Activated naive CD8-positive, alpha-beta T cell treated with anti-CD3 and anti-CD28 coated beads, Interleukin-2, amount 50 U/mL, for 16 hours (primary cell): ENCODE data around the gene CTTNBP2NL.
A peak's percentile ranks its signal among the peaks of the same experiment; 100 is the strongest.
"Not testable (repeated sequence)": the region's sequence is repeated elsewhere in the genome, so short reads cannot be mapped to it uniquely, and the experiment has no call there.

Source experiments
- DNase-seq: peaks from one replicate; pipeline ENCODE4 v3.0.0-alpha.2; 2020; ENCODE audit warnings: low read depth, low spot score

Gene CTTNBP2NL

DNA sequence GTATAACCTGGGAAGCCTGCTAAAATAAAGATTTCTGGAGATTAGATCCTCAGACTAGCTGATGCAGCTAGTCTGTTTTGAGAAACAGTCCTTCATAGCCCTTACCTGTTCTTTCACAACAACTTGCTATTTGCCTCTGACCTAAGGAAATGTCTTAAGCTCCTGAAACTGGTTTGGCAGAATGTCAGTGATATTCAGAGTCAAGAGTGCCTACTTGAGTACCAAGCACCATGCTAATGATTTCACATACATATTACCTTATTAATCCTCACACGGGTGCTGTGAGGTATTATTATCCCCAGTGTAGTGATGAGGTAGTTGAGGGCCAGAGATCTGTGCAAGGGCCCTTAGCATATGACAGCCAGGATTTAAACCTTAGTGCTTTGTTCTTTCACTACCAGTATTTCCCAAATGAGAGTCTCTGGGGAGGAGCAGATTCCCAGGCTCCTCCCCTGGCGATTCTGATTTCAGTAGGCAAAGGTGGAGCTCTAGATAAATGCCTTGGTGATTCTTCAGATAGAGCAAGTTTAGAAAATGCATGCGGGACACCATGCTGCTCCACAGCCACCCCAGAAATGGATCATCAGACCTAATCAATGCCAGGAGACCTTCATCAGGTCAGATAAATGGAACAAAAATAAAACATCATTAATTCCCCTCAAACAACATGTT lies 65.3 kb downstream of the CTTNBP2NL start:
- no peak for DNase-seq

DNA sequence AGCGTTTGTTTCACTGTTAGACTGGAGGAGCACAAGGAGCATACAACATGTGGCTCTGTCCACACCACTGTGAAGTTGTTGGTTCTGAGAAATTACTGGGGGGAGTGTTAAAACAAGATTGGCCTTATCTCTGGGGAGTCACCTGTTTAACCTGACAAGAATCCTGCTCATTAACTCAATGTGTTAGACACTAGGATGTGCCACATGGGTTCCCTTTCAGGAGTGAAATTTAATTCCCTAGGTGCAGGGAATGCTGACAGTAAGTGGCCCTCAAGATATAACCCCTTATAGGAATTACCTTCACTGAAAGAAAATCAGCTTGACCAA lies 66.9 kb downstream of the CTTNBP2NL start:
- DNase-seq, result no peak

DNA sequence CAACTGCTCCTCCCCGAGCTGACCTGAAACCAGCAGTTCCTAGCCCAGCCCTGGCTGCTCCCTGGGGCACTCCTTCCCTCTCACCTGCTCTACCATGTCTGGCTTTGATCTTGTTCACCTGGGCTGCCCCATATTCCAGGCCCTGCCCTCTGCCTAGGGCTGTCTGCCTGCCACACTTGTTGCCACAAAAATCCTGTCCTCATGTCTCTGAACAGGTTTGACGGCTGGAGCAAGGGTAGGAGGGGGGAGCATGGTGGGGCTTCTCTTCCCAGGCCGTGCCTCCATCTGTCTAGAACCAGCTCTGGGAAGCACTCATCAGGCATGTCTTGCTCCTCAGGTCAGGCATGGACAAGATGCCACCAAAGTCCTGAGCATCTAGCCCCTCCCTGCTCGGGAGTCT lies 68.5 kb downstream of the CTTNBP2NL start:
- no peak for DNase-seq

DNA sequence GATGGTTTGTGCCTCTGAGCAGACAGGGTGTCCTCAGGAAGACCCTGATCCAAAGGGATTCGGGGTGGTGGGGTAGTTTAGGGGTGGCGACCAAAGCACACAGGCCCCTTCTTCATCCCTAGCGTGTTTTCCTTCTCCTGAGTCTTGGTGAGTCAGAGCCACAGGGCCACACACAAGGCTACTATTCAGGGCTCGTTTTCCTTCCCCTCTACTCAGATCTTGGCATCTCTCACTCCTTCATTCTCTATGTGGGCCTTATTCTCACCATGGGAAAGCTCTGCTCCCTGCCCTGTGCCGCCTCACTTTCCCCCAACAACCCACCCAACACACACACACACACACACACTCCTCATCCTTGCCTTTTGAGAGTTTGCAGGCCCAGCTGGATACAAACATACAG lies 69.1 kb downstream of the CTTNBP2NL start:
- DNase-seq, result no peak

DNA sequence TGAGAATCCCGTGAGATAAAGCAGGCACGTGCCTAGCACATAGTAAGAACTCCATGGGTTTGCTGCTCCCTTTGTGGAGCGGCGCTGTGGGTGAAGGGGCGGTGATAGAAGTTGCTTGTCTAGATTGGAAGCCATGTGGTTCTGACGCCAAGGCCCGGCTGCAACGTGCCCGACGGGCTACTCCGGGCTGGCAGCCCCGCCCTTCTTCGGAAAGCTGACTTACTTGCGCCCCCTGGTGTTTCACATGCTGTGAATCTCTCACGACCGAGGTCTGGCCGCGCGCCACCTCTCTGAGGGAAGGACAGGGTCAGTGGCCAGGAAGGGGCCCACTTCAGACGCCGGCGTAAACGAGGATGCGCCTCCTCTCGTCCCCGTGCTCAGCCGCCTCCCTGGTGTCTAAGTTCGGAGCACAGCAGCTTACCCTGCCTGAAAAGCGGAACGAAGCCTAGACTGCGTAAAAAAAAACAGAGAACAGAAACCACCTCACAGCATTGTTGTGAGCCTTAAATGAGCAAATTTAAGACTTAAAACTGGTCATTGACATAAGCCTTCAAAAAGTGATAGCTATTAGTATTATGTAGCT lies 70.2 kb downstream of the CTTNBP2NL start:
- peak; percentile 72 for DNase-seq

DNA sequence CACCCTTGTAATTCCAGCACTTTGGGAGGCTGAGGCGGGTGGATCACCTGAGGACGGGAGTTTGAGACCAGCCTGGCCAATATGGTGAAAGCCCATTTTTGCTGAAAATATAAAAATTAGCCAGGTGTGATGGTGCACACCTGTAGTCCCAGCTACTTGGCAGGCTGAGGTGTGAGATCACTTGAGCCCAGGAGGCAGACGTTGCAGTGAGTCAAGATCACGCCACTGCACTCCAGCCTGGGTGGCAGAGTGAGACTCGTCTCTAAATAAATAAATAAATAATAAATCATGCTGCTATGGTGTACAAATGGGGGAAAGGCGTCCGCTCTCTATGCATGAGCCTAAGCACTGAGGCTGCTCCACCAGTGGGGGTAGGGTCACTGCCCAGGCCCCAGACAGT lies 74.3 kb downstream of the CTTNBP2NL start:
- not testable (repeated sequence) for DNase-seq

DNA sequence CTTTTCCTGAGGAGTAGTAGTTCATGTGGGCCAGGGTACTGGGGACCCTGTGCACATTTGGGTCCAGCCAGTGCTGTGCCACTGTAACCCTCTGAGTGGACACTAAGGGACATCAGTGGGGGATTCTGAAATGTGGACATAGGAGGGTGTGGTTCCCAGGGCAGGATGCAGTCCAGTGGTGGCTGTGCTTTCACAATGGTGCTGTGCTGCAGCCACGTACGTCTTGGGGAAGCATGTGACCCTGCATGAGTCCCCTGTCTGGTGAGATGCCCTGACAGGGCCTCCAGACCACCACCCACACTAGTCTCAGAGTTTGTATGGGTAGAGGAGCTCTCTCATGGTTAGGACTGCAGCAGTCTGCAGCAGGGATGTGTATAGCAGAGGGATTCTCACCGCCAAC lies 75.0 kb downstream of the CTTNBP2NL start:
- DNase-seq, result no peak

DNA sequence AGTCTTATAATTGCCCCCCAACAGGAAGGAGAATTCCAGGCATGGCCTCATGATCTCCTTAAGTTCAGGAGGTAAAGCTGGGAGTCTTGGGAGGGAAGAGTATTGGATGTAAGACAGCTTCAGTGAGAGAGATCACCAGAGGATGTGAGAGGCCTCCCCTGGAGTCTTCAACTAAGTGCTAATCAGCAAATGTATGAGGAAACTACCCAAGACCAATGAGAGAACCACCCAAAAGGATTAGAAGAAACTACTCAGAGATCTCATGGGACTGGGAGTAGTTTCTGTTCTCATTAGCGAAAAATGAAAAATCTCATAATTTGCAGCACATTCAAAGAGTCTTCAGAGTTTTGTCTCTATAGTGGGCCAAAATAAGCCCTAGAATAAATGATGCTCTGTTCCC lies 76.1 kb downstream of the CTTNBP2NL start:
- no peak for DNase-seq

DNA sequence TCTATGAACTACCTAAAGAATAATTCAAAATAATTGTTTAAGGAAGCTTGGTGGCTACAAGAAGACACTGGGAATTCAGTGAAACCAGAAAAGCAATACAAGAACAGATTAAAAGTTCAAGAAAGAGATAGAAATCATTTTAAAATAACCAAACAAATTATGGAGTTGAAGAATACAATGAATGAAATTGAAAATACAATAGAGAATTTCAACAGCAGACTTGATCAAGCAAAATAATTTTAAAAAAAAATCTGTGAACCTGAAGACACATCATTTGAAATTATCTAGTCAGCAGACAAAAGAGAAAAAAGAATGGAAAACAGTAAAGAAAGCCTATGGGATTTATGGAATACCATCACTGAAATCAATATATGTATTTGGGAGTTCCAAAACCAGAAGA lies 81.5 kb downstream of the CTTNBP2NL start:
- DNase-seq, result no peak

DNA sequence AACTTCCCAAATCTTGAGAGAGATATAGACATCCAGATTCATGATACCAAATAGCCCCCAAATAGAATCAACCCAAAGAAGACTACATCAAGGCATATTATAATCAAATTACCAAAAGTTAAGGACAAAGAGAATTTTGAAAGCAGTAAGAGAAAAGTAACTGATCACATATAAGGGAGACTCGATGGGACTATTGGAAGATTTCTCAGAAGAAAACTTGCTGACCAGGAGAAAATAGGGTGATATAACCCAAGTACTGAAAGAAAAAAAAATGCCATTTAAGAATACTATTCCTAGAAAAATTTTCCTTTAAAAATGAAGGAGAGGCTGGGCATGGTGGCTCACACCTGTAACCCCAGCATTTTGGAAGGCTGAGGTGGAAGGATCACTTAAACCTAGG lies 82.3 kb downstream of the CTTNBP2NL start:
- DNase-seq, result no peak

DNA sequence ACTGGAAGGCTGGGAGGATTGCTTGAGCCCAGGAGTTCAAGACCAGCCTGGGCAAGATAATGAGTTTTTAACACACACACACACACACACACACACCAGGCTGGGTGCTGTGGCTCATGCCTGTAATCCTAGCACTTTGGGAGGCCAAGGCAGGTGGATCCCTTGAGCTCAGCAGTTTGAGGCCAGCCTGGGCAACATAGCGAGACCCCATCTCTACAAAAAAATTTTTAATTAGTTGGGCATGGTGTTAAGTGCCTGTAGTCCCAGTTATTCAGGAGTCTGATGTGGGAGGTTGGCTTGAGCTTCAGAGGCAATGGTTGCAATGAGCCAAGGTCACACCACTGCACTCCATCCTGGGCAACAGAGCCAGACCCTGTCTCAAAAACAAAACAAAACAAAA lies 90.0 kb downstream of the CTTNBP2NL start:
- DNase-seq, result not testable (repeated sequence)

DNA sequence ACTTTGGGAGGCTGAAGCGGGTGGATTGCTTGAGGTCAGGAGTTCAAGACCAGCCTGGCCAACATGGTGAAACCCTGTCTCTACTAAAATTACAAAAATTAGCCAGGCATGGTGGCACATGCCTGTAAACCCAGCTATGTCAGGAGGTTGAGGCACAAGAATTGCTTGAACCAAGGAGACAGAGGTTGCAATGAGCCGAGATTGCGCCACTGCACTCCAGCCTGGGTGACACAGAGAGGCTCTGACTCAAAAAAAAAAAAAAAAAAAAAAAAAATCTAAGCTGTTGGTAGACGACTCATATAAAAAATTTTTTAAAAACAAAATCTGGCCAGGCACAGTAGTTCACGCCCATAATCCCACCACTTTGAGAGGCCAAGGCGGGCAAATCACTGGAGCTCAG lies 91.7 kb downstream of the CTTNBP2NL start:
- not testable (repeated sequence) for DNase-seq

DNA sequence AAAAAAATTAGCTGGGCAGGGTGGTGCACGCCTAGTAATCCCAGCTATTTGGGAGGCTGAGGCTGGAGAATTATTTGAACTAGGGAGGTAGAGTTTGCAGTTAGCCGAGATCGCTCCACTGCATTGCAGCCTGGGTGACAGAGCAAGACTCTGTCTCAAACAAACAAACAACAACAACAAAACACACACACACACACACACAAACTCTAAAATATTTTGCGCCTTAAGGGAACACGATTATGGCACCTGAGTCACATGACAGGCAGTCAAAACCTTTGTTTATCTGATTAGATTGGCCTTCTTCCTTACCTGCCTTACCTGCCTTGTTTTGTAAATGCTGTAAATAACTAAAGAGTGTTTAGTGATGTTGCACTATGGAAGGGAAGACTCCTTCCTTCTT lies 92.1 kb downstream of the CTTNBP2NL start:
- no peak for DNase-seq

DNA sequence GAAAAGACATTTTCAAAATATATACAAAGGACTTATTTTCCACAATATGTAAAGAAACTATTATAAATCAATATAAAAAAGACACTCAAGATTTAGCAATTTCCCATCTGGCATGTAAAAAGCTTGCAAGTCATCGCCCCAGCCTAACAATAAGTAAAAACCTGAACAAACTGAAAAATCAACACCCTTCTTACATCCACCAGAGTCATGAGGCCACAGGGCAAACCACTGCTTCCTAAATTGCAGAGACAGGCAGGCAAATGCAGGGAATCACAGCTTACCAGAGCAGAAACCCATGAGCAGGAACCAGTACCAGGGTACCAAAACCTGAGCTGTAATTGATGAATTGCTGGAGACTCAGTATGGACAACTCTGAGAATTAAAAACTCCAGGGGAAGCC lies 96.1 kb downstream of the CTTNBP2NL start:
- no peak for DNase-seq

DNA sequence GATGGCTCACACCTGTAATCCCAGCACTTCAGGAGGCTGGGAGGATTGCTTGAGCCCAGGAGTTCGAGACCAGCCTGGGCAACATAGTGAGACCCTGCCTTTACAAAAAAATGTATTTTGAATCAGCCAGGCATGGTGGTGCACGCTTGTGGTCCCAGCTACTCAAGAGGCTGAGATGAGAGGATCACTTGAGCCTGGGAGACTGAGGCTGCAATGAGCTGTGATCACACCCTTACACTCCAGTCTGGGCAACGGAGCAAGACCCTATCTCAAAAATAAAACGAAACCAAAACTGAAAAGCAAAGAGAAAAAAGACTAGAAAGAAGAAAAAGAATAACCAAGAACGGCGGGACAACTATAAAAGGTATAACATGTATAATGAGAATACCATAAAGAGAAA lies 97.3 kb downstream of the CTTNBP2NL start:
- DNase-seq, result no peak

DNA sequence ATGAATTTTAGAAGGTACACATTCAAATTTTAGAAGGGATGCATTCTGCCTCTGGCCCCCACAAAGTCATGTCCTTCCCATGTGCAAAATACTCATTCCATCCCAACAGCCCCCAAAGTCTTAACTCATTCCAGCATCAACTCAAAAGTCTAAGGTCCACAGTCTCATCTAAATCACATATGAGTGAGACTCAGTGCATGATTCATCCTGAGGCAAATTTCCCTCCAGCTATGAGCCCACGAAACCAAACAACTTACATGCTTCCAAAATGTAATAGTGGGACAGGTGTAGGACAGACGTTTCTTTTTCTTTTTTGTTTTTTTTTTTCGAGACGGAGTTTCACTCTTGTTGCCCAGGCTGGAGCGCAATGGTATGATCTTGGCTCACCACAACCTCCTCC lies 100.3 kb downstream of the CTTNBP2NL start:
- no peak for DNase-seq

DNA sequence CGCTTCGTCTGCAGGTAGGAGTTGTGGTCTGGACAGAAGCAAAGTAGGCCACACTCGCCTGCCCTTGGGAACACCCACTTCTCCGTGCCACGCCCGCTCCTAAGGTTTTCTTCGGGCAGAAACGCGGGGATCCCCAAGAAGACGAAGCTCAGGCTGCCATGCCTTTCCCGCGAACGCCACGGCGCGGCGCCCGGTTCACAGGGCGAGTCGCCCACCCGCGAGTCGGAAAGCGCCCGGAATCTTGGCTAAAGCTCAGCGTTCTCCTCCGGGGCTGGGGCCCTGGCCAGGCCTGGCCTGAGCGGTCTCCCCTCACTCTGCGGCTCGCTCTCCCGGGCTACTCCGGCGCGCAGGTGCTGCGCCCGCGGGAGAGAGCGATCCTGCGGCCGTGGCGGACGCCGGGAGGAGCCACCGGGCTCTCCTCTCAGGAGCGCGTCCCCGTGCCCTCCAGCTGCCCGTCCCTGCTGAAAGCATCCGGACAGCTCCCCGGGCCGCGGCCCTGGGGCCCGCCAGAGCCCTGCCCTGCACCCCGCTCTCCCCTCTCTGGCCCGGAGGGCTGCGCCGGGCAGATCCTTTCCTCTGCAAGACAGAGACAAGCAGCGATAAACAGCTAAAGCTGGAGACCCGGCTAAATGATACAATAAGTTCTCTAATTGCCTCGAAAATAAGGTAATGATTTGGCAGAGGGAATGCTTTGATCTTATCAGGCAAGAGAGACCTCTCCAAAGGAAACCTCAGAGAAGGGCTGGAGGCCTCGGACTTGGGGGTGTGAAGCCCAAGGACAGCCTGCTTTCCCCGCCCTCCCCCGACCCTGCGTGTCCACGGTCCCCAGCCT lies 106.0 kb downstream of the CTTNBP2NL start:
- no peak for DNase-seq

DNA sequence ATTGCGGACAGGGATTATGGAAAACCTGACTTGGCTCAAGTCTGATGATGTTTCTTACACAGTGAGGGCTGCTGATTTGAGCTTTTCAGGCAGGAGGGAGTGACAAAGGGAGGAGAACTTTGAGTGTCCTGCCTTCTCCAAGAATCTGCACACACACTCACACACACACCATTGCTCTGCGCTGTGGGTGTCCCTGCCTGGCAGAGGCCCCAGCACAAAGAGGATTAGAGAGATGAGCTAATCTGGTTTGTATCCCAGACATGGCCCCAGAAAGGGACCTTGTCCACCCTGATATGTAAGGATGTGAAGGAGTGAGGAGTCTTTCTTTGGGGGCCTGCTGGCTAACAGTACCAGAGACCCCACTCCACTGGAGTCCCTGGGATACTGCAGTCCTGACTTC lies 106.8 kb downstream of the CTTNBP2NL start:
- no peak for DNase-seq

DNA sequence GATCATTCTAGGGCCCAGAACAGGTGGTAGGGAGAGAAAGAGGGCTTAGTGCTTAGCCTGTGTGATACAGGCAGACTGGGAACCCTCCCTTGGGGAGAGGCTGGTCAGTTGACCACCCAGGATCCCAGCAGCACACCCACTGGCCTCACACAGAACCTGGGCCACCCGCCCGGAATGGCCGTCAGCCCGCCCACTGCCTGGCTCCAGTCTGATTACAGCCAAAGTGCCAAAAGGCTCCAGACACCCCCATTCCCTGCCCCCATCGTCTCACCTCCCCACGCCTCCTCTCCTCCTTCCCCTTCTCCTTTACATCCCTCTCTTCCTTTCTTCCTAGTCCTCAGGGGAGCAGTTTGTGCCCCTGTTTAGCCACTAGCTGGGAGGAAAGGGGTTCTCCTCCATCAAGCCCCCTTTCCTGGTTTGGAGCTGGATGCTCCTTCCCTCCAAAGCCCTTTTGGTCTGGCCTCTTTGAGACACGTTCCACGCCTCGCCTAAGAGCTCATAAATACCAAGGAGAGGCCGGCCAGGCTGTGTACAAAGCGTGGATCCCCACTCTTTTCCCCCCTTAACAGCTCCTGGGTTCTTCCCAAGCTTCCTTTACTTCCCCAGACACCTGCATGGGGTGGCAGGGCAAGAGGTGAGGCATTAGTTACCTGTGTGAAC lies 108.1 kb downstream of the CTTNBP2NL start:
- no peak for DNase-seq

DNA sequence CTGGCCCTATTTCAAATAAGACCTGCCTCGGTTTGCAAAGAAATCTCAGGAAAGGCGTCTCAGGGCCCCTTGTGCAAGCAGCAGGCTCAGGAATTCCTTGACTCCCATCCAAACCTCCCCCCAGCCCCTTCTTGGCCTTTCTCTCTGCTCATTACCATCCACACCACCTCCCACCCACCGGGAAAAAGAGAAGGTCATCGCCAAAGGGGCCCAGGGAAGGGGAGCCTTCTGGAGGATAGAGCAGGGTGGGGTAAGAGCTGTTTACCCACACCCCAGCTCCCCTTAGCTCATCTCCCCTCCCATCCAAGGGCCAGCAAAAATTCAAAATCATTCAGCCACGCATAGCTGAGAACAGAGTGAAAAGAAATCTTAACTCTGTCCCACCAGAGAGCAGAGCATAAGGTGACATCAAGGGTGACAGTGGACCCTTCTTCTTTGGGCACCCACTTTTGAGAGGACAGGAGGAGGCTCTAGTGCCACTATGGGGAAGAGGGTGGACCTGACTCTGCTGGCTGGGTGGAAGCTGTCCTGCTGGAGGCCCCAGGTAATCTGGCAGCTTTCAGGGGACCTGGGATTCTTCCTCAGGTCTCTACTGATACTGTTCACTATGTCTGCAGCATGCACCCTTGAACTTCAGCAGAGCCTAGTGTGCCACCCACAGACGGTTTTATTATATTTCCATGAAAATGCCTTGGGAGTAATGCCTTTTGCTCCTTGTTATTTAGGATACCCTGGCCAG lies 108.8 kb downstream of the CTTNBP2NL start:
- DNase-seq, result no peak

DNA sequence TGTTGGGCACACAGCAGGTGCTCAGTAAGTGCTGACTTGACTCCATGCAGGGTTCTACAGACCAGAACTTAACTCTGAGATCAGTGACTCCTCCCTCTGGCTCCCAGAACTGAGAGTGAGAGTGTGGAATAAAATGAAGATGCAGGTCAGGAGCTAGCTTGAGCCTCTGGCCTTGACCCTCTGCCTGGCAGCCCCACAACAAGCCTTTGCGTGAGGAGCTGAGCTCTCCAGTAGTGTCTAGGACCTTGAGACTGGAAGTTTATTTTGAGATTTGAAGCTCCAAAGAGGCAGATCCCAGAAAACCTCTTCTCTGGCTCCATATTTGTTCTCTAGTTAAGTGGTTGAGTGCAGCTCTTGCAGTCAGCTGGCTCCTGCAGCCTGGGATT lies 109.4 kb downstream of the CTTNBP2NL start:
- no peak for DNase-seq

DNA sequence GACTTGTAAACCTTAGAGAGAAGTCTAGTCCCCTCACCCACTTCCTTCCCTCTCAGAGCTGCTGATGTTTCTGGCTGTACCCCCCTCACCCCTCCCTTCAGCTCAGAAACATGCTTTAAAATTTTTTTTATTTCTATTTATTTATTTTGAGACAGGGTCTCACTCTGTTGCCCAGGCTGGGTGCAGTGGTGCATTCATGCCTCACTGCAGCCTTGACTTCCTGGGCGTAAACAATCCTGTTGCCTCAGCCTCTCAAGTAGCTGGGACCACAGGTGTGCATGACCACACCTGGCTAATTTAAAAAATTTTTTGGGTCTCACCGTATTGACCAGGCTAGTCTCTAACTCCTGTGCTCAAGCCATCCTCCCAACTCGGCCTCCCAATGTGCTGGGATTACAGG lies 109.9 kb downstream of the CTTNBP2NL start:
- no peak for DNase-seq
